ENCODE data around the gene ARHGEF39. TPM values are rescaled to one million over a fixed set of nuclear protein-coding genes. Genes with fewer than 3 reads are reported as not detected.

Gene ARHGEF39
- total and polyA plus RNA-seq, 10 of the 15 experiments (the other 5 are each of a cell fraction or from before 2014, with no cell fraction given): 2.0 to 28.9 (median 13.2) TPM

DNA sequence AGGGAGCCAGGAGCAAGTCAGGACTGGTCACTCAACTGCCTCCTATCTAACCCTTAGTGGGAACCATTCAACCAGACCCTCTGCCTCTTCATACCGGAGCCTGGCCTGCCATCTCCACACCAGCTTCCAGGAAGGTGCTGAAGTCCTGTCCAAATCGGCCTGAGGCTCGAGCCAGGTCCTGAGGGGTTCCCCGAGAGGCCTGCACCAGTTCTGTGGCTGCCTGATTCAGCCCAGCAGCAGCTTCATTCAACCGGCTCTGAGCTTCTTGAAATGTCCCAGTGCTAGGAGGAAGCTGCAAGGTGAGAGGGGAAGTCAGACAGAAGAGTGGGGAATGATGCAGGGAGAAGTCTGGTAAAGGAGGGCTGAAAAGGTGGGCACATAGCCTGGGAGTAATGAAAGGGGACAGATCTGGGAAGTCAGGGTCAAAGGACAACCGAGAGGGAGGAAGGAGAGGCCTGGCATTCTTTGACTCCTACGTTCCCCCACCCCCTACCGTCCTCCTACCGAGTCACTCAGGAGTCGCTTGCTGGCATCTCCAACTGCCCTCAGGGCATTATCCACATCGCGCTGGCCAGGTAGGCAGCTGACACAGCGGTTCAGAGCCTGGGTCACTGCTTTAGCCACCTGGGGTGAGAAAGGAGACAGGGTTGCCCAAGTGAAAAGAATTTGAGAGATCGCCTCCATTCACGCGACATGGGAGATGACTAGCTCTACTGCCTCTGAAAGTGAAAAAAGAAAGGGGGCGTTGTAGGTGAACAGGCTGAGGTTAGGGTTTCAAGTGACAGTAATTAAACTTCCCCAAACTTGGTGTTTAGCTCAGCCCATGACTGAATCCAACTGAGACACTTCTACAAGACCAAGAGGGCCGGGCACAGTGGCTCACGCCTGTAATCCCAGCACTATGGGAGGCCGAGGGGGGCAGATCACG lies 46.8 kb upstream of the ARHGEF39 start:
- Histone ChIP-seq H3K4me1 (ENCODE audit: control insufficient read depth, insufficient read depth, low read length) (peaks cover 14% of the 10 kb centered on the region), H3K4me2 (ENCODE audit: control insufficient read depth, insufficient read depth) (no peak overlapping the region), H4K20me1 (ENCODE audit: control insufficient read depth, insufficient read depth) (no peaks in the 10 kb centered on the region), H2AFZ (ENCODE audit: control insufficient read depth, low read depth, low read length) (no peak overlapping the region), H3K27me3 (replicated peaks in 1 of 2; ENCODE audit: control insufficient read depth in 2 of 2, insufficient read depth in 2 of 2, low read length in 1 of 2) (no peaks in the 10 kb centered on the region), H3K4me3 (no peak overlapping the region), H3K9me3 (replicated peaks; ENCODE audit: control insufficient read depth, insufficient read depth, low read length) (no peaks in the 10 kb centered on the region), H3K9ac (ENCODE audit: control insufficient read depth, insufficient read depth, low read length) (no peak overlapping the region), H3K27ac (ENCODE audit: control insufficient read depth, insufficient read depth) (no peak overlapping the region), H3K36me3 (ENCODE audit: control insufficient read depth in 2 of 2, insufficient read depth in 2 of 2, low read length in 1 of 2) (peaks cover 47 to 48% of the 10 kb centered on the region in 2 experiments), H3K79me2 (ENCODE audit: control insufficient read depth, insufficient read depth, low read length) (no peaks in the 10 kb centered on the region)
- in situ Hi-C loops (cut with MboI) (no loop called here), intact Hi-C loops (cut with micrococcal nuclease; ENCODE audit: unreplicated experiment) (no loop called here)
- POLR2A ChIA-PET: interaction anchor here (0.6 to 3.5 kb wide), 3 partner anchors 16 to 50 kb away, joined by 3 to 14 read pairs (median 4); no protein-coding TSS in a partner anchor
- WGBS (ENCODE audit: insufficient coverage, insufficient replicate concordance, low lambda C conversion rate, missing lambda C conversion rate): 73% methylated on average over 21 of the region's 21 CpGs
- no TSS peak for BruUV-seq (replicated peaks)
- RAD21 ChIA-PET (ENCODE audit: unreplicated experiment): interaction anchor here (0.6 to 1.4 kb wide), 3 partner anchors 16 to 67 kb away, joined by 3 to 4 read pairs (median 3); no protein-coding TSS in a partner anchor
- DNase-seq (ENCODE audit: low read depth, low spot score) (no peak), ATAC-seq (peak; percentile 70), FAIRE-seq (peak; percentile 61)
- CTCF ChIA-PET: interaction anchor here (0.6 to 5.8 kb wide), 11 partner anchors 11 to 76 kb away, joined by 3 to 39 read pairs (median 4); partner anchors contain the start of genes CREB3 and TLN1
- TF ChIP-seq RUNX3 (IDR thresholded peaks at IDR 0.05; ENCODE audit: low read length) (peak; percentile 31; the same call in 1 of the 2 replicates), CHD4 (IDR thresholded peaks at IDR 0.05) (no peak), MEF2A (IDR thresholded peaks at IDR 0.05; ENCODE audit: insufficient read depth, low read depth, low read length) (no peak)
- SMC1A ChIA-PET (ENCODE audit: uncharacterized antibody, unreplicated experiment): interaction anchor here (0.6 to 2.7 kb wide), 3 partner anchors 16 to 85 kb away, joined by 3 to 10 read pairs (median 7); no protein-coding TSS in a partner anchor

DNA sequence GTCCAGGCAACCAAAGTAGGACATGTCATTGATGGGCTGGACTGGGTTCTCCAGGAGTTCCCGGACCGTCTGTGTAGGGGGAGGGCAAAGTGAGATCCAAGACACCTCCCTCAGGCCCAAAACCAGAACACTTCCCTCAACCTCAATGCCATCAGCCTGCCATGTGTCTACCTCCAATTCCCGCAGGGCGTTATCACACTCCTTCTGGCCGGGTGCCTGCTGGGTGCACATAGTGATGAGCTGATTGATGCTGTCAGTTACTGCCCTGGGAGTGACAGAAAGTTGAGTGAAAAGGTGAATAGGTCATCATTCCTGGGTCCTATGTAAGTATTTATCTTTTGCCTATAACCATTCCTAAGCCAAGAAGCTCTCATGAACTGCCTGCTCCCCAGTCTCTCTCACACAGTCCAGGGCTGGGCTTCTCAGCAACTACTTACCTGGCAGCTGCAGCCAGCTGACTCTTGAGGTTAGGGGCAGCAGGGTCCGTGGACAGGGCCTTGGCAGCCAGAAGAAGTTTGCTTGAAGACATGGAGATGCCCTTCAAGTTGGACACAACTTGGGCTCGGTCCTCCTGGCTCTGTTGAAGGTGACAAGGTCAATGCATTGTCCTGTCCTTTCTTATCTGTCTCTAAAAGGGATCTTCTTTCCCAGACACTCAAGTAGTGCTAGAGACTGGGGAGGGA lies 46.0 kb upstream of the ARHGEF39 start:
- Histone ChIP-seq H3K9me3 (replicated peaks; ENCODE audit: control insufficient read depth, insufficient read depth, low read length) (no peaks in the 10 kb centered on the region), H4K20me1 (ENCODE audit: control insufficient read depth, insufficient read depth) (no peaks in the 10 kb centered on the region), H3K4me2 (ENCODE audit: control insufficient read depth, insufficient read depth) (no peak overlapping the region), H3K36me3 (ENCODE audit: control insufficient read depth in 2 of 2, insufficient read depth in 2 of 2, low read length in 1 of 2) (peaks cover 45 to 49% of the 10 kb centered on the region in 2 experiments), H3K4me3 (no peak overlapping the region), H3K27ac (ENCODE audit: control insufficient read depth, insufficient read depth) (no peak overlapping the region), H3K27me3 (replicated peaks in 1 of 2; ENCODE audit: control insufficient read depth in 2 of 2, insufficient read depth in 2 of 2, low read length in 1 of 2) (no peaks in the 10 kb centered on the region), H2AFZ (ENCODE audit: control insufficient read depth, low read depth, low read length) (no peak overlapping the region), H3K9ac (ENCODE audit: control insufficient read depth, insufficient read depth, low read length) (no peak overlapping the region), H3K4me1 (ENCODE audit: control insufficient read depth, insufficient read depth, low read length) (peaks cover 14% of the 10 kb centered on the region), H3K79me2 (ENCODE audit: control insufficient read depth, insufficient read depth, low read length) (no peaks in the 10 kb centered on the region)
- WGBS (ENCODE audit: insufficient coverage, insufficient replicate concordance, low lambda C conversion rate, missing lambda C conversion rate): 96% methylated on average over 7 of the region's 7 CpGs
- ATAC-seq: no peak
- FAIRE-seq: no peak
- ChIA-PET RAD21 (ENCODE audit: unreplicated experiment) (no interaction called here), SMC1A (ENCODE audit: uncharacterized antibody, unreplicated experiment) (interaction anchor here (0.6 to 2.7 kb wide), 2 partner anchors 17 to 85 kb away, joined by 3 to 10 read pairs; no protein-coding TSS in a partner anchor), CTCF (interaction anchor here (0.6 to 5.8 kb wide), 5 partner anchors 15 to 50 kb away, joined by 3 to 39 read pairs (median 4); no protein-coding TSS in a partner anchor), POLR2A (interaction anchor here (3.5 kb wide), 1 partner anchor 17 kb away, joined by 14 read pairs; no protein-coding TSS in a partner anchor)
- BruUV-seq (replicated peaks): TSS peak; percentile 46
- in situ Hi-C loops (cut with MboI) (no loop called here), intact Hi-C loops (cut with micrococcal nuclease; ENCODE audit: unreplicated experiment) (no loop called here)
- no peak for DNase-seq (ENCODE audit: low read depth, low spot score)
- TF ChIP-seq CBX5 (IDR thresholded peaks at IDR 0.05; ENCODE audit: low read depth): no peak
- TF ChIP-seq RAD21 (IDR thresholded peaks at IDR 0.05; ENCODE audit: insufficient read depth, low read depth, low read length): no peak
- TF ChIP-seq TCF12 (IDR thresholded peaks at IDR 0.05; ENCODE audit: low read depth, low read length): no peak
- no peak for TF ChIP-seq ESRRA (IDR thresholded peaks at IDR 0.05; ENCODE audit: low read length)
- TF ChIP-seq, protein P1, sequence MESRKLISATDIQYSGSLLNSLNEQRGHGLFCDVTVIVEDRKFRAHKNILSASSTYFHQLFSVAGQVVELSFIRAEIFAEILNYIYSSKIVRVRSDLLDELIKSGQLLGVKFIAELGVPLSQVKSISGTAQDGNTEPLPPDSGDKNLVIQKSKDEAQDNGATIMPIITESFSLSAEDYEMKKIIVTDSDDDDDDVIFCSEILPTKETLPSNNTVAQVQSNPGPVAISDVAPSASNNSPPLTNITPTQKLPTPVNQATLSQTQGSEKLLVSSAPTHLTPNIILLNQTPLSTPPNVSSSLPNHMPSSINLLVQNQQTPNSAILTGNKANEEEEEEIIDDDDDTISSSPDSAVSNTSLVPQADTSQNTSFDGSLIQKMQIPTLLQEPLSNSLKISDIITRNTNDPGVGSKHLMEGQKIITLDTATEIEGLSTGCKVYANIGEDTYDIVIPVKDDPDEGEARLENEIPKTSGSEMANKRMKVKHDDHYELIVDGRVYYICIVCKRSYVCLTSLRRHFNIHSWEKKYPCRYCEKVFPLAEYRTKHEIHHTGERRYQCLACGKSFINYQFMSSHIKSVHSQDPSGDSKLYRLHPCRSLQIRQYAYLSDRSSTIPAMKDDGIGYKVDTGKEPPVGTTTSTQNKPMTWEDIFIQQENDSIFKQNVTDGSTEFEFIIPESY (IDR thresholded peaks at IDR 0.05): no peak
- TF ChIP-seq KDM1A (IDR thresholded peaks at IDR 0.05; ENCODE audit: borderline replicate concordance): no peak
- no peak for TF ChIP-seq GATAD2B (conservative IDR thresholded peaks at IDR 0.05; ENCODE audit: low read depth)
- TF ChIP-seq RAD51 (IDR thresholded peaks at IDR 0.05): no peak
- TF ChIP-seq CHD2 (IDR thresholded peaks at IDR 0.05; ENCODE audit: borderline replicate concordance, low read depth, low read length): no peak
